GM12875 (cell line): ENCODE data around the gene RXRA.

Experiments
- H3K4me3 ChIP-seq: one replicate; pipeline ENCODE4 v1.5.1; 2011; ENCODE audit warnings: low read depth, low read length, control low read depth
- TF ChIP-seq, protein P1 (sequence below): IDR thresholded peaks from 2 replicates; pipeline ENCODE4 v1.5.1; 2011; ENCODE audit warnings: low read depth, mild to moderate bottlenecking, control low read depth, inconsistent platforms, low read length, moderate library complexity, borderline replicate concordance; ENCODE audit not compliant: insufficient read depth

The RXRA gene

DNA sequence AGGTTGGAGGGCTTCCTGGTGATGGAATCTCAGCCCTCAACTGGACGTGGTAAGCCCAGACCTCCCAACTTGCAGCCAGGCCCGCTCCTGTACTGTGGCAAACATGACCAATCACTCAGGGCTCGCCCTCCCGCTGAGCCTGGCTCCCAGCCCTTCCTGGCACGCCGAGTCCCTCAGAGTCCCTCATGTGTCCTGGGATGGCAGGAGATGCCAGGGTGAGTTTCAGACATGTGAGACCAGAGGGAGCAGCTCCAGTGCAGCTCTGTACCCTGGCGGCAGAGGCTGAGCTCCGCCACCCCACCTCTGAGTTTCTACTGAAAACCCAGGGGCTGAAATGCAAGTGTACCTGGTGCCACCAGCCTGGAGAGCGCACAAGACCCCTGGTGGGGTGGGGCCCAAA, 42.0 kb upstream of the RXRA start:
- H3K4me3 ChIP-seq, result no peak overlapping the region
- TF ChIP-seq, protein P1, sequence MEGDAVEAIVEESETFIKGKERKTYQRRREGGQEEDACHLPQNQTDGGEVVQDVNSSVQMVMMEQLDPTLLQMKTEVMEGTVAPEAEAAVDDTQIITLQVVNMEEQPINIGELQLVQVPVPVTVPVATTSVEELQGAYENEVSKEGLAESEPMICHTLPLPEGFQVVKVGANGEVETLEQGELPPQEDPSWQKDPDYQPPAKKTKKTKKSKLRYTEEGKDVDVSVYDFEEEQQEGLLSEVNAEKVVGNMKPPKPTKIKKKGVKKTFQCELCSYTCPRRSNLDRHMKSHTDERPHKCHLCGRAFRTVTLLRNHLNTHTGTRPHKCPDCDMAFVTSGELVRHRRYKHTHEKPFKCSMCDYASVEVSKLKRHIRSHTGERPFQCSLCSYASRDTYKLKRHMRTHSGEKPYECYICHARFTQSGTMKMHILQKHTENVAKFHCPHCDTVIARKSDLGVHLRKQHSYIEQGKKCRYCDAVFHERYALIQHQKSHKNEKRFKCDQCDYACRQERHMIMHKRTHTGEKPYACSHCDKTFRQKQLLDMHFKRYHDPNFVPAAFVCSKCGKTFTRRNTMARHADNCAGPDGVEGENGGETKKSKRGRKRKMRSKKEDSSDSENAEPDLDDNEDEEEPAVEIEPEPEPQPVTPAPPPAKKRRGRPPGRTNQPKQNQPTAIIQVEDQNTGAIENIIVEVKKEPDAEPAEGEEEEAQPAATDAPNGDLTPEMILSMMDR, result no peak

DNA sequence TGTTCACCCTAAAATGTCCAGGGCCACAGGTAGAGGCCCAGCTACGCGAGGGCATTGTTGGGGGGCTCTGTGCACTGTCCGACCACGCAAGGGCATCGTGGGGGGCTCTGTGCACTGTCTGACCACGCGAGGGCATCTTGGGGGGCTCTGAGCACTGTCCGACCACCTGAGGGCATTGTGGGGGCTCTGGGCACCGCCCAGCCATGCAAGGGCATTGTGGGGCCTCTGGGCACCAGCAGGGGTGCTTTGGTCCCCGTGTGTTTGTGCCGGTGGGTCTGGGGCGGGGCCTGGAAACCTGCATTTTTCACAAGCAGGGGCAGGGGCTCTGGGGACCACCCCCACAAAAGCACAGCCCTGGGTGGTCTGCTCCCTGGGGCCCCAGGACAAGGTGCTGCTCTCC, 41.5 kb upstream of the RXRA start:
- TF ChIP-seq, protein P1, result no peak
- H3K4me3 ChIP-seq, result no peak overlapping the region

DNA sequence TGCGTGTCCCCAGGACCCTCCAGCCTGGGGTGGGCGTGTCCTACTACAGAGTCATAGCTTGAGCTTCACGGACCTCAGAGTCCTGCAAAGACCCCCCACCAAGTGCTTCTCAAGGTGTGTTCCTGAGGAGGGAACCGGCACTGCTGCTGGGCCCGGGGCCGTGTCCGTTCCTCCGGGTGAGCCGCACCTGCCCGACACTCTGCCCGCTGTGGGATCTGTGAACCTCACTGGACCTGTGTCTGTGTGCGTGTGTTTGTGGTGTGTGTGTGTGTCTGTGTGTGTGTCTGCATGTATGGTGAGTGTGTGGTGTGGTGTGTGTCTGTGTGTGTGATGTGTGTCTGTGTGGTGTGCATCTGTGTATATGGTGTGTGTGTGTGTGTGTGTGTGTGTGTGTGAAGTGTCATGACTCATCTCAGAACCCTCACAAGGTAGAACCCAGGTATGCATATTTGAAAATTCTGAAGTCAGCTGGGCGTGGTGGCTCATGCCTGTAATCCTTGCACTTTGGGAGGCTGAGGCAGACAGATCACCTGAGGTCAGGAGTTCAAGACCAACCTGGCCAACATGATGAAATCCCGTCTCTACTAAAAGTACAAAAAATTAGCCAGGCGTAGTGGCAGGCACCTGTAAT, 40.9 kb upstream of the RXRA start:
- H3K4me3 ChIP-seq, result no peak overlapping the region
- TF ChIP-seq, protein P1, result no peak

DNA sequence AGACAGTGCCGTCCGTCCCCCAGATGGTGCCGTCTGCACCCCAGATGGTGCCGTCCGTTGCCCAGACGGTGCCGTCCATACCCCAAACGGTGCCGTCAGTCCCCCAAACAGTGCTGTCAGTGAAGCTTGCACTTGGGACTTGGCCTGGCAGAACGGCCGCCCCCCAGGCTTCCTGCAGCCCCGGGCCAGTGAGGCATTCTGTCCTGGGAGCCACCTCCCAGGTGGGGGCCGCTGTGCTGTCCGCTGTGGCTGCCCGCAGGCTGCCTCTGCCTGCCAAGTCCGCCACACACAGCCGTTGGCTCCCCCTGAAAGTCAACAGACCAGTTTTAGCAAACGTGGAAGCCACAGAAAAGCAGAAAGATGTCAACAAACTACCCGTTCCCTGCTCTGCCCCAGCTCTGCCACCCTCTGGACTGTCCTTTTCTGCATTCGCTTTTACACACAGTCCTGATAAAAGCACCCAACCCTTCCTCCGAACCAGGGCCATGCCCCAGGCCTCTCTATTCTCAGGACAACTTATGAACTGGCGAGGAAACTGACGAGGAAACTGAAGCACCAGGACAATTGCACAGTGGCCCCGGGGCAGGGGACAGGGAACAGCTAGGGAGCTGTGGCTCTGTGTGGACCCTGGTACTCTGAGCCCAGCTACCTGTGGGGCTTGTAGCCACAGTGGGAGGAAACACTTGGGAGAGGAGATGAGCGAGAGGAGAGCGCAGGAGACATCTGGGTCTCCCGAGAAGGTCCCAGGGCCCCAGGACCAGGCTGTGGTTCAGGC, 39.6 kb upstream of the RXRA start:
- TF ChIP-seq, protein P1, result no peak
- H3K4me3 ChIP-seq, result no peak overlapping the region

DNA sequence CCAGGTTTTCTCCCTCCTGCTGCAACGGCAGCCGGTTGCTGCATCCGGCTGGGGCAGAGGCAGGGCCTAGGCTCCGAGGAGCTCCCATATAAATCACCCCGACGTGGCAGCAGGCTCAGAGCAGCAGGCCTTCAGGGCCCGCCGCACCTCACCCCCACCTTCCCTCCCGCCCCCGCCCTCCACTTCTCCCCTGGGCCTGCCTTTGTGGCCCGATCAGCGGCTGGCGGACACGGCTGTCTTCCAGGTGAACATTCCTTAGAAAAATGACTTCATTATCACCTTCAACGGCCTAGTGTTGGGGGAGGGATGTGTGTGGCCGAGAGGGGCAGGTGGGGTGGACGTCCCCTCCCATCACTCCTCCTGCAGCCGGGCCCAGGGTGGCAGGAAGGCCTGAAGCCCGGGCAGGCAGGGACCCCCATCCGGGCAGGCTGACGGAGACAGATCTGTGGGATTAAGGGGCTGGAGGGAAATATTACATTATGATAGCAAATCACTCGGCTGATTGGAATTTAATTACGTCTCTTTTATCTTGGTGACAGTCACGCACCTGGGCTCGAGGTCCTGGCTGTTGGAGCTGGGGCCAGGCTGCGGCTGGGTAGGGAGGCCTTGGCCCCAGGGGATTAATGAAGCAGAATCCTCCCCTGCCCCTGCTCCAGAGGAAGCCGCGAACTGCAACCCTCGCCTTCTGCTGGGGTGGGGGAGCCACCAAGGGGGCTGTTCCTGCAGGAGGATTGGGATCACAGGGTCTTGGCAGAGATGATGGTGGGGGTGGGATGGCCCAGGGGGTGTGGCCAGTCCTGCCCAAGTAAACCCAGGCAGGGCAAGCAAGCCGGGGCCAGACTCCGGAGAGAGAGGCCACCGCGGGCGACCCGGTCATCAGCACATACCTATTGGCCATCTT, 38.4 kb upstream of the RXRA start:
- TF ChIP-seq, protein P1, result no peak
- no peak overlapping the region for H3K4me3 ChIP-seq

DNA sequence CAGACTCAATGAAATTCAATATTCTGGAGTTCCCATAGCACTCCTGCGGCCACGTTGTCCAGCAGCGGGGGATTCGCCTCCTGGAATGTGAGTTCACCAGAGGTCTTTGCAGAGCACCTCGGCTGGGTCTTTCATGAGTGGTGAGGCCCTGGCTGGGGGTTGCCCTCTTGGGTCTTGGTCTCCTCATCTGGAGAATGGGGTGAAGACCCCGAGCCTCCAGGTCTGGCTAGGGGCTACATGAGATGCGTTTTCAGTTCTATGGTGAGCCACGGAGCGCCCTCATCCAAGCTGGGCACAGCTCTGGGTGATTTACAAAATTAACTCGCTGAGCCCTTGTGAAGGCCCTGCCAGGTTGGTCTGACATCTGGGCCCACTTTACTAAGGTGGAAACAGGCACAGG, 37.5 kb upstream of the RXRA start:
- H3K4me3 ChIP-seq, result no peak overlapping the region

More for the DNA sequence above, 37.5 kb upstream of the RXRA start:
- TF ChIP-seq, protein P1, result no peak
